GM19023 (cell line): ENCODE measurements around the gene GAGE2A.
"Not testable (repeated sequence)": the region's sequence is repeated elsewhere in the genome, so short reads cannot be mapped to it uniquely, and the experiment has no call there.

Source experiments
- ATAC-seq: cut with Tn5 transposase; IDR thresholded peaks from one replicate; pipeline ENCODE4 v1.9.1; 2021; ENCODE audit warnings: mild to moderate bottlenecking, moderate library complexity; ENCODE audit not compliant: unreplicated experiment

Gene GAGE2A, protein sequence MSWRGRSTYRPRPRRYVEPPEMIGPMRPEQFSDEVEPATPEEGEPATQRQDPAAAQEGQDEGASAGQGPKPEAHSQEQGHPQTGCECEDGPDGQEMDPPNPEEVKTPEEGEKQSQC

DNA sequence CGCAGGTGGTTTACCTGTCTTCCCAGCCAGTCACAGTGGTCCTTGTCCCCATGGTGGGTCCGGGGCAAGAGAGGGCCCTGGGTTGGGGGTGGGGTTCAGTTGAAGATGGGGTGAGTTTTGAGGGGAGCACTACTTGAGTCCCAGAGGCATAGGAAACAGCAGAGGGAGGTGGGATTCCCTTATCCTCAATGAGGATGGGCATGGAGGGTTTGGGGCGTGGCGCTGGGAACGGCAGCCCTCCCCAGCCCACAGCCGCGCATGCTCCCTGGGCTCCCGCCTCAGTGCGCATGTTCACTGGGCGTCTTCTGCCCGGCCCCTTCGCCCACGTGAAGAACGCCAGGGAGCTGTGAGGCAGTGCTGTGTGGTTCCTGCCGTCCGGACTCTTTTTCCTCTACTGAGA is at the start of gene GAGE2A:
TSS of gene GAGE2A (plus strand) at position 301 of the 400 bp plus-strand sequence. CDS start 1,155 bp downstream, outside the sequence.
- ATAC-seq, result not testable (repeated sequence)

DNA sequence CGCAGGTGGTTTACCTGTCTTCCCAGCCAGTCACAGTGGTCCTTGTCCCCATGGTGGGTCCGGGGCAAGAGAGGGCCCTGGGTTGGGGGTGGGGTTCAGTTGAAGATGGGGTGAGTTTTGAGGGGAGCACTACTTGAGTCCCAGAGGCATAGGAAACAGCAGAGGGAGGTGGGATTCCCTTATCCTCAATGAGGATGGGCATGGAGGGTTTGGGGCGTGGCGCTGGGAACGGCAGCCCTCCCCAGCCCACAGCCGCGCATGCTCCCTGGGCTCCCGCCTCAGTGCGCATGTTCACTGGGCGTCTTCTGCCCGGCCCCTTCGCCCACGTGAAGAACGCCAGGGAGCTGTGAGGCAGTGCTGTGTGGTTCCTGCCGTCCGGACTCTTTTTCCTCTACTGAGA is 47.9 kb upstream of the GAGE2A start, which contains the start of gene GAGE12D:
TSS of gene GAGE12D (plus strand) at position 301 of the 400 bp plus-strand sequence. CDS start 1,155 bp downstream, outside the sequence.
- ATAC-seq, result not testable (repeated sequence)

DNA sequence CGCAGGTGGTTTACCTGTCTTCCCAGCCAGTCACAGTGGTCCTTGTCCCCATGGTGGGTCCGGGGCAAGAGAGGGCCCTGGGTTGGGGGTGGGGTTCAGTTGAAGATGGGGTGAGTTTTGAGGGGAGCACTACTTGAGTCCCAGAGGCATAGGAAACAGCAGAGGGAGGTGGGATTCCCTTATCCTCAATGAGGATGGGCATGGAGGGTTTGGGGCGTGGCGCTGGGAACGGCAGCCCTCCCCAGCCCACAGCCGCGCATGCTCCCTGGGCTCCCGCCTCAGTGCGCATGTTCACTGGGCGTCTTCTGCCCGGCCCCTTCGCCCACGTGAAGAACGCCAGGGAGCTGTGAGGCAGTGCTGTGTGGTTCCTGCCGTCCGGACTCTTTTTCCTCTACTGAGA is 38.3 kb upstream of the GAGE2A start, which contains the start of gene GAGE12E:
TSS of gene GAGE12E (plus strand) at position 301 of the 400 bp plus-strand sequence. CDS start 1,155 bp downstream, outside the sequence.
- ATAC-seq, result not testable (repeated sequence)

DNA sequence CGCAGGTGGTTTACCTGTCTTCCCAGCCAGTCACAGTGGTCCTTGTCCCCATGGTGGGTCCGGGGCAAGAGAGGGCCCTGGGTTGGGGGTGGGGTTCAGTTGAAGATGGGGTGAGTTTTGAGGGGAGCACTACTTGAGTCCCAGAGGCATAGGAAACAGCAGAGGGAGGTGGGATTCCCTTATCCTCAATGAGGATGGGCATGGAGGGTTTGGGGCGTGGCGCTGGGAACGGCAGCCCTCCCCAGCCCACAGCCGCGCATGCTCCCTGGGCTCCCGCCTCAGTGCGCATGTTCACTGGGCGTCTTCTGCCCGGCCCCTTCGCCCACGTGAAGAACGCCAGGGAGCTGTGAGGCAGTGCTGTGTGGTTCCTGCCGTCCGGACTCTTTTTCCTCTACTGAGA is 28.8 kb upstream of the GAGE2A start, which contains the start of gene GAGE12F:
TSS of gene GAGE12F (plus strand) at position 301 of the 400 bp plus-strand sequence. CDS start 1,155 bp downstream, outside the sequence.
- ATAC-seq, result not testable (repeated sequence)

DNA sequence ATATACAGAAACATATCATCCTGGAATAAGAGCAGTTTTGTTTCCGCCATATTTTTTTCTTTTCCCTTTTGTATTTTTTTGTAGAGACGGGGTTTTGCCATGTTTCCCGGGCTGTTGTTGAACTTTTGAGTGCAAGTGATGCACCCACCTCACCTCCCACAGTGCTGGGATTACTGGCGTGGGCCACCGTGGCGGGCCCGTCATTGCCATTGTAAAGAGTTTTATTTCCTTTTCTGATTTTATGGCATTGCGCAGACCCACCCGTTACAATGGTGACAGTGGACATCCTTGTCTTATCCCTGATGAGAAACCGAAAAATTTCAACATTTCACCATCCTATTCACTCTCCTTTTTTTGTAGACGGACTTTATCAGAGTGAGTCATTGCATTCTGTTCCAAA is 20.6 kb upstream of the GAGE2A start:
- not testable (repeated sequence) for ATAC-seq

DNA sequence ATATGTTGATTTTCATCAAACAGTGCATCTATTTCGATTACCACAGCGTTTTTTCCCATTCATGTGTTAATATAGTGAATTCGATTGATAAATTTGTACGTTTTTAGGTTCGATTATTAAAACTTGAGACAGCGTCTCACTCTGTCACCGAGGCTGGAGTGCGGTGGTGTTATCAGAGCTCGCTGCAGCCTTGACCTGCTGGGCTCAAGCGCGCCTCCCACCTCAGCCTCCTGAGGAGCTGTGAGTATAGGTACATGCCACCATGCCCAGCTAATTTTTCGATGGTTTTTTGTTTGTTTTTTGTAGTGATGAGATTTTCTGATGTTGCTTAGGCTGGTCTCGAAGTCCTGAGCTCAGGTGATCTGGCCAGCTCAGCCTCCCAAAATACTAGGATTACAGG is 20.1 kb upstream of the GAGE2A start:
- ATAC-seq, result not testable (repeated sequence)

DNA sequence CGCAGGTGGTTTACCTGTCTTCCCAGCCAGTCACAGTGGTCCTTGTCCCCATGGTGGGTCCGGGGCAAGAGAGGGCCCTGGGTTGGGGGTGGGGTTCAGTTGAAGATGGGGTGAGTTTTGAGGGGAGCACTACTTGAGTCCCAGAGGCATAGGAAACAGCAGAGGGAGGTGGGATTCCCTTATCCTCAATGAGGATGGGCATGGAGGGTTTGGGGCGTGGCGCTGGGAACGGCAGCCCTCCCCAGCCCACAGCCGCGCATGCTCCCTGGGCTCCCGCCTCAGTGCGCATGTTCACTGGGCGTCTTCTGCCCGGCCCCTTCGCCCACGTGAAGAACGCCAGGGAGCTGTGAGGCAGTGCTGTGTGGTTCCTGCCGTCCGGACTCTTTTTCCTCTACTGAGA is 19.2 kb upstream of the GAGE2A start, which contains the start of gene GAGE12G:
TSS of gene GAGE12G (plus strand) at position 301 of the 400 bp plus-strand sequence. CDS start 1,155 bp downstream, outside the sequence.
- ATAC-seq, result not testable (repeated sequence)

DNA sequence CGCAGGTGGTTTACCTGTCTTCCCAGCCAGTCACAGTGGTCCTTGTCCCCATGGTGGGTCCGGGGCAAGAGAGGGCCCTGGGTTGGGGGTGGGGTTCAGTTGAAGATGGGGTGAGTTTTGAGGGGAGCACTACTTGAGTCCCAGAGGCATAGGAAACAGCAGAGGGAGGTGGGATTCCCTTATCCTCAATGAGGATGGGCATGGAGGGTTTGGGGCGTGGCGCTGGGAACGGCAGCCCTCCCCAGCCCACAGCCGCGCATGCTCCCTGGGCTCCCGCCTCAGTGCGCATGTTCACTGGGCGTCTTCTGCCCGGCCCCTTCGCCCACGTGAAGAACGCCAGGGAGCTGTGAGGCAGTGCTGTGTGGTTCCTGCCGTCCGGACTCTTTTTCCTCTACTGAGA is 9.6 kb upstream of the GAGE2A start, which contains the start of gene GAGE12H:
TSS of gene GAGE12H (plus strand) at position 301 of the 400 bp plus-strand sequence. CDS start 1,155 bp downstream, outside the sequence.
- ATAC-seq, result not testable (repeated sequence)

DNA sequence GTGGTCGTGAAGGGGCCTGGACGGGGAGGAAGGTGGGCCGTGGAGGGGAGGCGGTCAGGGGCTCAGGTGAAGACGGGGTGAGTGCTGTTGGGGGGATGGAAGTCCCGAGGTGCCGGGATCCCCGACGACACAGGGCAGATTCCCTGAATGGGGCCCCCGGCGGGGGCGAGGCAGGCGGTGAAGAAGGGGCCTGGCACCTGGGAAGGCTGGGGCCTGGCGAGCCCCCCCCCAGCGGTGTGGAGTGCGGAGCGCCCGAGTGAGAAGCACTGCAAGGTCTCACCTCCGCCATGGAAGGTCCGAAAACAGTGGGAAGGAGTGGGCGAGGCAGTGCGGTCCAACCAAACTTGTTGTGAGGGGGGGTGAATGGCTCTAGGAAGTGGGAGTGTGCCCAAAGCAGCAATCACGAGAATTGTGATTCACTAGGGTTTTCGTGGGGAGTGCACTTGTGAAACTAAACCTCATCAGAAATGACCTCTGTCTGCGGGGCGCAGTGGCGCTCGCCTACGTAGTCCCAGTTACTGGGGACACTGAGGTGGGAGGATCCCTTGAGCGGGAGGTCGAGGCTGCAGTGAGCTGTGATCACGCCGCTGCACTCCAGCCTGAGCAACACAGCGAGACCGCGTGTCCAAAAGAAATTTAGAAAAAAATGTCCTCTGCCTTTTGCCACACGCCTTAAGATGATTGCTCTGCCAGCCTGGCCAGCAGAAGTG is 628 bp downstream of the GAGE2A start:
- not testable (repeated sequence) for ATAC-seq

DNA sequence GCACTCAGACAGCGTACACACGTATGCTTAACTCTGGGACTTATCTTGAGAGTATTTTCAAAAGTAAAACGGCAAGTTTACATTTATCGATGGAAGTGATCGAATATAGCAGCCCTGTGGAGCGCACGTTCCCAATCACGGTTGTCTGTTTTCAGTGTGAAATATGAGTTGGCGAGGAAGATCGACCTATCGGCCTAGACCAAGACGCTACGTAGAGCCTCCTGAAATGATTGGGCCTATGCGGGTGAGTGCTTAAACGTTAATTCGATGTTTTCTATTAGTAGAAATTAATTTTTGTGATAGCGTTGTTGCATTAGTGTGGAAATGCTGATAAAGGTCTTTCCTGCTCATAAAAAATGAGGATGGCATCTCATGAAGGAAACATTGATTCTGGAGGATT is 1.2 kb downstream of the GAGE2A start:
- ATAC-seq, result not testable (repeated sequence)

DNA sequence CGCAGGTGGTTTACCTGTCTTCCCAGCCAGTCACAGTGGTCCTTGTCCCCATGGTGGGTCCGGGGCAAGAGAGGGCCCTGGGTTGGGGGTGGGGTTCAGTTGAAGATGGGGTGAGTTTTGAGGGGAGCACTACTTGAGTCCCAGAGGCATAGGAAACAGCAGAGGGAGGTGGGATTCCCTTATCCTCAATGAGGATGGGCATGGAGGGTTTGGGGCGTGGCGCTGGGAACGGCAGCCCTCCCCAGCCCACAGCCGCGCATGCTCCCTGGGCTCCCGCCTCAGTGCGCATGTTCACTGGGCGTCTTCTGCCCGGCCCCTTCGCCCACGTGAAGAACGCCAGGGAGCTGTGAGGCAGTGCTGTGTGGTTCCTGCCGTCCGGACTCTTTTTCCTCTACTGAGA is 9.4 kb downstream of the GAGE2A start, which contains the start of gene GAGE1:
TSS of gene GAGE1 (plus strand) at position 301 of the 400 bp plus-strand sequence. CDS start 1,155 bp downstream, outside the sequence.
- not testable (repeated sequence) for ATAC-seq

DNA sequence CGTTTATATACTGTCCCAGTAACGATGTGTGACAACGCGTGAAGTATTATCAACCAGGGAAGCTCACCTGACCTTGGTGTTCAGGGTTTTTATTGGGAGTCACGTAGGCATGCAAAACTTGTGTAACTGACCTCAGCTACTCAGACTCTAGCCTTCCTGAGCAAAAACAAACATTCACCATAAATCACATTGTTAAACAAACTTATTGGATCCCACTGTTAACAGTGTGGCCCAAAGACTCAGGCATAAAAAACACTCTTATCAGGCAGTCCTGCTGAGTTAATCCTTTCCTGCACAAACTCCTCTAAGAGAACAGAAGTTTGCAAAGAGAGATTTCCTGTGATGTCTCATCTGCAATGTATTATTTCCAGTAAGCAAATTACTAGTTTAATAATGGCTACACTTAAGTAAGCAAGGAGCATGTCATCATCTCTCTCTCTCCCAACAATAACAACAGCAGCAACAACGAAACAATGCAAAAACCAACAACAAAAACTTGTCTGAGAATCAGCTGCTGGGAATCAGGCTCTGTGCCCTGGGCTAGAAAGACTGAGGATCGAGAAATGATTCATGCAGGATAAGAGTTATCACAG is 21.5 kb downstream of the GAGE2A start:
- ATAC-seq, result no peak

DNA sequence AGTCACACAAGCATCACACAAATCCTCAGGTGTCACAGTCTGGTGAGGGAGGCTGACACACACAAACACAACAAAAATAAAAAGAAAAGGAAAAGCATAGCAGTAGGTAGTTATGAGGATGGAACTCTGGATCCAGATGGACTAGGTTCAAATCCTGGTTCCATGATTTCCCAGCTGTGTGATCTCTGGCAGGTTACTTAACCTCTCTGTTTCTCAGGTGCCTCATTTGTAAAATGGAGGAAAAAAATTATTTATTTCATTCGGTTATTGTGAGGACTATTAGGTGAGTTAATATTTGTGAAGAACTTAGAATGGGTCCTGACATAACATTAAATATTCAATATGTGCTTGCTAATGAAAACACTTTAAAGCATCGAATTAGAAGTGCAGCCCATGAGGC is 29.3 kb downstream of the GAGE2A start:
- ATAC-seq, result no peak

DNA sequence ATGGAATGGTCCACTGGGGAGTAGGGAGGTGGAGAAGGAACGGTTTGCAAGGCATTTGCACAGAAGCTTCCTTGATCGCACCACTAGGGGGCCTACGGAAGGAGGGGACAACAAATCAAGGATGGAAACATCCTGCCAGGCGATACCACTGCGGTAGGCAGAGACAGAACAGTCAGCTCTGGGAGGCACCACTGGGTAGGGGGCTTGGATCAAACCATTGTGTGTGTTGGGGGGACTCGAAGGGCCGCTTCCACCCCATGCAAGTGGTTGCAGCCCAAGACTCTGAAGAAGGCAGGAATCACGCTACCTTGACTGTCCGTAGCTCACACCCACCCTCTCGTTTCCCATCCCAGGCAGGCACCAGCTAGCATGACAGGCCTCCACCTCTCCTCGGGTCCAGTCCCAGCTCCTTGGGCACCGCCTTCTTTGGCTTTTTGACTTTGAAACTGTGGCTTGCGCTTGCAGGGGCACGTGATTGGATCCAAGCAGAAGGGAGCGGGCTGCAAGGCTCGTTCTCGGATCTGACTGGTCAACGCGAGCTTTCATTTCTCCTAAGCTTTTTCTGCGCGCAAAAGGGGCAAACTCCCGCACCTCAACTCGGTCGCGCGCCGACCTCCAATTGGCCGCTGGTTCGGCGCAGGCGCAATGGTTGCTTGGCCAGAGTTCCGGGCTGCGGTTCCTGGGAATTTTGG is 37.9 kb downstream of the GAGE2A start:
- ATAC-seq, result no peak

DNA sequence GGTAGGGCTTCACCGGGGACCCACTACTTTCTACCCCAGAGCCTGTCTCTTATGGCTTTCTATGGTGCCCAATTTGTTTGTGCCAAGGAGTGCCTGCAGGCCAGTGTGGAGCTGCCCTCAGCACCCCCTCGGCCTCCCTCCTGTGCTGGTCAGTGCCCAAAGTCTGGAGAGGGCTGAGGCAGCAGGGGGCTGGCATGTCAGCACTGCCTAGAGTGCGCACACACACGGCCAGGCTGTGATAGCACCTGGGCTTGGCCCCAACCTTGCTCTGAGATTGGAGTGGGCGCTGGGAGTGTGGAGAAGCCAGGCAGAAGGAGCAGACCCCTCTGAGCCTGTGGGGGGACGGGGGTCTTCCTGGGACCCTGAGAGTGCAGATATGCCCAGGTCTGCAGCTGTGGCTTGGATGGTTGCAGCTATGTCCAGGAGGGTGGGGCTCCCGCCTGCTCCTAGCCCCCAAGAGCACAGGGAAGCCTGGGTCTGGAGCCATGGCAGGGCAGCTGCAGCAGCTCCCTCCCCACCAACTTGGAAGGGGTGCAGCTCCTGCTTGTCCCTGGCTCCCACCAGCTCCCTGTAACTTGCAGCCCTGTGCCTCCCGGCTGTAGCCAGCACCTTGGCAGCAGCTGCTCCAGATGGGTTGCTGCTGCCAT is 55.8 kb downstream of the GAGE2A start:
- no peak for ATAC-seq
